Measurements from ENCODE around the gene ZNF865.

ZNF865 gene

DNA sequence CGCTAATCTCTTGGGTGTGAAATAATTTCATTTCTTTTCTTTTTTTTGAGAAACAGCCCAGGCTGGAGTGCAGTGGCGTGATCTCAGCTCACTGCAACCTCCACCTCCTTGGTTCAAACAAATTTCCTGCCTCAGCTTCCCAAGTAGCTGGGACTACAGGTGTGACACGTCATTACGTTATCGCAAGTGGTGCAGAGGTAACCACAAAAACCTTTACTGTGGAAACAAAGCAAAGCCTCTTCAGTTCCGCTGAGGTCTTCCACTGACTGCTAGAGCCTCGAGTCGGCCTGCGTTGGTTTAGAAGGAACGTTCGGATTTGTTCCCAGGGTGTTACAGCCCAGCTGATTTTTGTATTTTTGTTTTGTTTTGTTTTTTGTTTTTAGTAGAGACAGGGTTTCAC lies 20.9 kb downstream of the ZNF865 start:
- DNase-seq = no peak

- DNase-seq = peak; percentile 21
Measured at GRCh38 chr19:55632463-55632834, 27.0 kb downstream of the ZNF865 start.

GRCh38 chr19:55633861-55634260 lies 28.4 kb downstream of the ZNF865 start:
- DNase-seq = no peak

GRCh38 chr19:55635334-55635717 lies 29.9 kb downstream of the ZNF865 start:
- DNase-seq = no peak

DNA sequence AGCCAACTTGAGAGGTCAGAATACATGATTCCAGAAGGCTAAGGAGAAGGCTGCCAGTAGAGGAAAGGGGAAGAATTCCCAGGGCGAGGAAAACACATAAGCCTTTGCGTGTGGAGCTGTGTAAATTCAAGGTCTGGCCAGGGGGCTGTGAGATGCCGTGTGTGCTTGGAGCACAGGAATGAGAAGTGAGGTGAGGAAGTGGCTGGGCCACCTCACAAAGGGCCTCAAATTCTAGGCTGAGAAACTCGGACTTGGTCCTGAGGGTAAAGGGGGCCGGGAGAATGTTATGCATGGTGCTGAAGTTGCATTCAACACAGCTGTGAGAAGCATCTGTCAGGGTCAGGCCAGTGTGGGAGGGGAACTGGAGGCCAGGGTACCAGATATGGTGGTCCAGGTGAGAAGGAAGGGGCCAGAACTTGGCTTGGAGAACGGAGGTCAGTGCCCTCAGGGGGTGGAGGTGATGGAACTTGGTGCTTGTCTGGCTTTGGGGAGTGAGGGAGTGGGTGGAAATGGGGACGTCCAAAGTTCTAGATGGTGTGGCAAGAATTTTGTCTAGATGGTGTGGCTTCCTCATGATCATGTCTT lies 30.5 kb downstream of the ZNF865 start:
- DNase-seq = no peak

DNA sequence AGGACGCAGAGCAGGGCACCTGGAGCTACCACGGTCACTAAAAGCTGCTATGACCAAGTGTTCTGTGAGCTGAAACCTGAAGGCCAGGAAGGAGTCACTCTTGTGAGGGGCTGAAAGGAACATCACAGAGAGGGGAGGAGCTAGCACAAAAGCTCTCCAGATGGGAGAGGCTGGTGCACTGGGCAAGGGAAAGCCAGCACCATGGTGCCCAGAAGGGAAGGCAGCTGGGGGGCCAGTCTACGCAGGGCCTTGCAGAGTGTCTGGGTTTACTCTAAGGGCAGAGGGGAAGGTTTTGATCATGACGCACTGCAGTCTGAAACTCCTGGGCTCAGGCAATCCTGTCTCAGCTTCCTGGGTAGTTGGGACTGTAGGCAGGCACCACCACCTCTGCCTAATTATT lies 31.3 kb downstream of the ZNF865 start:
- no peak for DNase-seq

DNA sequence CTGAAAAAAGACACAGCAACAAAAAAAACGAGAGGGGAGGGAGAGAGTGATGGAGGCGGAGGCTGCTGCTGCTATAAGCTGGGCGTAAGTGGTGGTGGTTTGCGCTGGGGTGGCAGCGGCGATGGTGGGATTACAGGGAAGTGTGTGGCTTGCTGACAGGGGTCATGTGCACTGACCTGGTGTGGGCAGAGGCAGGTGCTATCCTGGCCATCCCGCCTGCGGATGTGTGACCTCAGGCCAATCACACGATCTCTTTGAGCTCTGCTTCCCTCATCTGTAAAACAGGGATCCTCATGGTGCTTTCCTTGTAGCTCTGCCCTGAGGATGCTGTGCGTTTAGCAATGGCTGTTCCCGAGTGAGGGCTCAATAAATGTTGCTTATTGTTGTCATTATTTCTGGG lies 32.1 kb downstream of the ZNF865 start:
- DNase-seq = no peak

GRCh38 chr19:55638864-55639359 lies 33.5 kb downstream of the ZNF865 start:
- DNase-seq = peak; percentile 6

GRCh38 chr19:55640043-55640576 lies 34.7 kb downstream of the ZNF865 start:
- DNase-seq = no peak

DNA sequence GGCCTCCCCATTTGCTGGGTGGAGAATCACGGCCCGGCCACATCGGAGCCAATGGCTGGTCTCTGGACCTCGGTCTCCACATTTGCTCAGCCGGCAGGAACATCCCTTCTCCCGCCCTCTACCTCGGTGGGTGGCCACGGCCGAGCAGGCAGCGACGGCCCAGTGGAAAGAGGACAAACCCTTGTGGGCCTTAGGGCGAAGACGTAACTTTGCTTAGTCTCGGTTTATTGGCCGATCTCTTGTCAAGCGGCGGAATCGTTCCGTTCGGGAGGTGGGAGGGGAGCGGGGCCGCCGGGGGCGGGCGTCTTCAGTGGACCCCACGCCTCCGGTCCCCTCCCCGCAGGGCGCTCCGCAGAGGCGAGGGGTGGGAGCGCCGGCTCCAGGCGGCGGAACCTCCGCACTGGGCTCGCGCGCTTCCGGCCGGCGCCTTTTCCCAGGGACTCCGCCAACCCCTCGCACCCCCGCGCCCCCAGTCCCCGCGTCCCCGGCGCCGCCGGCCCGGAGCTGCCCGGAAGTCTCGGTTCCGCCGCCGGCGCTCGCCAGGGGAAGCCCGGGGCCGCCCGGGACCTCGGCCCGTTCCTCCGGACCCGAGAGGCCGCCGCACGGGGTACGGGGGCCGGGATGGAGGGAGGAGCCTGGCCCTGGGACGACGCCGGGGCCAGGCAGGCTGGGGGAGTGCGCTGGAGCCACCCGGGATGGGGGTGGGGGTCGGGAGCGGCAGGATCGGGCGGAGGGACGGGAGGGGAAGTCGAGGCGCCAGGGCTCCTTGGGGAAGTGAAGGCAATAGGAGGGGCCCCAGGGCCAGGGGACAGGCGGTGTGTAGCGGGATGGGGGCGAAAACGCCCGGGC lies 35.4 kb downstream of the ZNF865 start, which contains the start of gene ZNF580:
TSS of gene ZNF580 (plus strand) at position 426 of the 849 bp plus-strand sequence. CDS start 1,507 bp downstream, outside the sequence.
- DNase-seq = no peak

GRCh38 chr19:55641426-55642152 lies 36.1 kb downstream of the ZNF865 start:
- DNase-seq = no peak

- DNase-seq = no peak
Measured at GRCh38 chr19:55642153-55643002, 36.9 kb downstream of the ZNF865 start.

- no peak for DNase-seq
Measured at GRCh38 chr19:55643003-55643886, 37.8 kb downstream of the ZNF865 start, which contains the start of gene ZNF581. ZNF581 (plus strand) TSS chr19:55643649; CDS start chr19:55644572, 923 bp downstream.

- no peak for DNase-seq
Measured at GRCh38 chr19:55643887-55644176, 38.4 kb downstream of the ZNF865 start.

- DNase-seq = no peak
Measured at GRCh38 chr19:55644191-55644833, 38.9 kb downstream of the ZNF865 start.

GRCh38 chr19:55644842-55645511 lies 39.5 kb downstream of the ZNF865 start:
- DNase-seq = no peak

GRCh38 chr19:55645512-55645881 lies 40.0 kb downstream of the ZNF865 start:
- DNase-seq = no peak

- no peak for DNase-seq
Measured at GRCh38 chr19:55646889-55647731, 41.7 kb downstream of the ZNF865 start.
